ENCODE results near the gene AMPD1.

AMPD1 gene

DNA sequence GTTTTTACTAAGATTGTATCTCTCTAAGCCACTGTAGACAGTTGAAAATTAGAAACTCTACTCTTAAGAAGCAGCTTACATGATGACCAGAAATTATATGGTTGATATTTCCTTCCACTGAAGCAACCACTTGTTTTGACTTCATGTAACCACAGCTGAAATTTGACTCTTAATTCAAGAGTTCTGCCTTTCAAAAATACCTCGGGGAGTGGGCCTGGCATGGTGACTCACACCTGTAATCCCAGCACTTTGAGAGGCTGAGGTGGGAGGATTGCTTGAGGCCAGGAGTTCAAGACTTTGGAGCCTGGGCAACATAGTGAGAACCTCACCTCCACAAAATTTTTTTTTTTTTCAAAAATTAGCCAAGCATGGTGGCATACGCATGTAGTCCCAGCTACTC, 4.3 kb downstream of the AMPD1 start:
- TF ChIP-seq, protein P1, sequence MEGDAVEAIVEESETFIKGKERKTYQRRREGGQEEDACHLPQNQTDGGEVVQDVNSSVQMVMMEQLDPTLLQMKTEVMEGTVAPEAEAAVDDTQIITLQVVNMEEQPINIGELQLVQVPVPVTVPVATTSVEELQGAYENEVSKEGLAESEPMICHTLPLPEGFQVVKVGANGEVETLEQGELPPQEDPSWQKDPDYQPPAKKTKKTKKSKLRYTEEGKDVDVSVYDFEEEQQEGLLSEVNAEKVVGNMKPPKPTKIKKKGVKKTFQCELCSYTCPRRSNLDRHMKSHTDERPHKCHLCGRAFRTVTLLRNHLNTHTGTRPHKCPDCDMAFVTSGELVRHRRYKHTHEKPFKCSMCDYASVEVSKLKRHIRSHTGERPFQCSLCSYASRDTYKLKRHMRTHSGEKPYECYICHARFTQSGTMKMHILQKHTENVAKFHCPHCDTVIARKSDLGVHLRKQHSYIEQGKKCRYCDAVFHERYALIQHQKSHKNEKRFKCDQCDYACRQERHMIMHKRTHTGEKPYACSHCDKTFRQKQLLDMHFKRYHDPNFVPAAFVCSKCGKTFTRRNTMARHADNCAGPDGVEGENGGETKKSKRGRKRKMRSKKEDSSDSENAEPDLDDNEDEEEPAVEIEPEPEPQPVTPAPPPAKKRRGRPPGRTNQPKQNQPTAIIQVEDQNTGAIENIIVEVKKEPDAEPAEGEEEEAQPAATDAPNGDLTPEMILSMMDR (IDR thresholded peaks at IDR 0.05; ENCODE audit: low read depth, low read length, missing control alignments), result no peak
- no peak overlapping the region for H3K4me3 ChIP-seq (replicated peaks; ENCODE audit: low read depth, low read length)
- DNase-seq (ENCODE audit: extremely low read depth, low read depth), result no peak

DNA sequence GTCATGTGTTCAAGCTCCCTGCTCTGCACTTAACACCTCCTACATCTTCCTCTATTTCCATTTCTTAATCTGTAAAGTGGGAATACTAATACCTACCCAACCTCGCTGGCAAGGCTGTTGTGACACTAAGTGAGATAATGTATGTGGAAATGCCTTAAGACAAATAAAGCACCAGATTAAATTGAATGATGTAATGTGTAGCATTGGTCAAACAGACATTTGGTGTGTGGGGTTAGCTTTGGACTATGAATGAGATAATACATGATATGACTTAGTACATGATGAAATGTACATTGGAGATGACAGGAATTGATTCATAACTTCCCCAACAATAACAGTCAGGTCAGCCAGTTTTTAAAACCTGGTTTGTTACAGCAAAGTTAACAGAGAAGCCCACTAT, 5.2 kb downstream of the AMPD1 start:
- no peak overlapping the region for H3K4me3 ChIP-seq (replicated peaks; ENCODE audit: low read depth, low read length)
- TF ChIP-seq, protein P1 (IDR thresholded peaks at IDR 0.05; ENCODE audit: low read depth, low read length, missing control alignments), result no peak
- no peak for DNase-seq (ENCODE audit: extremely low read depth, low read depth)

DNA sequence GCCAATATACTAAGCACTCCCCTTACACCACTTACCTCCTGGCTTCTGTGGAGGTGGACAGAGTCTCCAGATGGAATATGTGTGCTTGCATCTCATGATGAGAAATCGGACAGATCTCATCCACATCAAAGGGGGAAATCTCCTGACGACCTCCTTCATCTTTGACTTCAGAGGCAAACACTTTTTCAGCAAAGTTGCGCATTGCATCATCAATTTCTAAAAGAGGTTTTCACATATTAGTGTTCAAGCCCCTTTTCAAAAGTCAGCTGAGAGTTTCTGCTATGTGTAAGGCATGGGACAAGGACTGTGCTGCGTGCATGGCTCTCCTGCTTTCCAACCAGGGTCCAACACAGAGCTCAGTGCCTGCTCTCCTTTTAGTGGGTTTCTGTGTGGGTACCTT, 6.8 kb downstream of the AMPD1 start:
- no peak for DNase-seq (ENCODE audit: extremely low read depth, low read depth)
- TF ChIP-seq, protein P1 (IDR thresholded peaks at IDR 0.05; ENCODE audit: low read depth, low read length, missing control alignments), result no peak
- no peak overlapping the region for H3K4me3 ChIP-seq (replicated peaks; ENCODE audit: low read depth, low read length)

DNA sequence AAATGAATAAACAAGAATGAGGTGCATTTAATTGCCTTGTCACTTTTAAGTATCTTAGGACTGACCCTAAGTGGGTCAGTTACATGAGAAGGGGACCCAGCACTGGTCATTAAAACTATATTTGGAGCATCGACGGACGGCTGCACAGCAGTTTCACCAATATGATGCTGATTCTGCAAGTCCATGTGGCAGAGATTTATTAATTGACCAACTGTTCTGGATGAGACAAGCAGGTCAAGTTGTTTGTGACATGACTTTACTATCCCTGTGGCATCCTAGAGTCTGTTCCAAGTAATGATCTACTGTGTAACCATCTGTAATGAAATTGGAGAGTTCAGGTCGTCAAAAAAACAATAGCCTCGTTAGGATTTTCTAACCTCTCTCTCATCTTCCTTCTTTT, 9.5 kb downstream of the AMPD1 start:
- DNase-seq (ENCODE audit: extremely low read depth, low read depth), result no peak
- TF ChIP-seq, protein P1 (IDR thresholded peaks at IDR 0.05; ENCODE audit: low read depth, low read length, missing control alignments), result no peak
- no peak overlapping the region for H3K4me3 ChIP-seq (replicated peaks; ENCODE audit: low read depth, low read length)

DNA sequence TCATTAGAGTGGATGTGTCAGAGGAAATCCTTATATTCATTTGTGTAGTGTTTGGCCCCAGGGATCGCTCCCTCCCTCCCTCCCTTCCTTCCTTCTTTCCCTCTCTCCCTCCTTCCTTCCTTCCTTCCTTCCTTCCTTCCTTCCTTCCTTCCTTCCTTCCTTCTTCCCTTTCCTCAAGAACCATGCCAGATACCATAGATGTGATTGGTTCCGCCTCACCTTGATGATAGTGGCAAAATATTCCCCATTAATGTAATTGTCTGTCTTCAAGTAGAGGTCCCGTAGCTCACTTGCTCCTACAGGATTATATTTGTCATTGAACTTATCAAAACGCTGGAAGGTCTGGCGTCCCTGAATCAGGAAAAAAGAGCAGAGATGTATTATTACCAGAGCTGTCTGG, 17.7 kb downstream of the AMPD1 start:
- TF ChIP-seq, protein P1 (IDR thresholded peaks at IDR 0.05; ENCODE audit: low read depth, low read length, missing control alignments), result no peak
- no peak overlapping the region for H3K4me3 ChIP-seq (replicated peaks; ENCODE audit: low read depth, low read length)
- no peak for DNase-seq (ENCODE audit: extremely low read depth, low read depth)

DNA sequence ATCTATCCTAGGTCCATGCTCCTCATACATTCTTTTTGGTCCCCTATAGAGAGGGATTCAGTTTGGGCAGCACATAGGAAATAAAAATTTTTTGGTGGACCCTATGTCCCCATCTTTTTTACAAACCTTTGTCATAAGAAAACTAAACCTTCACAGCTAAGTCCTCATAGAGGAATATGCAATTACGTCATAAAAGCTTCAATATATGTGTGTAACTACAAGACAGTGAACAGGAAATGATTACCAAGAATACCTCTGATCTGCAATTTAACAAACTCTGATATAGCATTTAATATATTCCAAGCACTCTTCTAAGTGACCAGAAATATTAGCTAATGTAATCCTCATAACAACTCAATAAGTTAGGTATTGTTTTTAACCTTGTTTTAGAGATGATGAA, 19.2 kb downstream of the AMPD1 start:
- TF ChIP-seq, protein P1 (IDR thresholded peaks at IDR 0.05; ENCODE audit: low read depth, low read length, missing control alignments), result no peak
- DNase-seq (ENCODE audit: extremely low read depth, low read depth), result no peak
- no peak overlapping the region for H3K4me3 ChIP-seq (replicated peaks; ENCODE audit: low read depth, low read length)

DNA sequence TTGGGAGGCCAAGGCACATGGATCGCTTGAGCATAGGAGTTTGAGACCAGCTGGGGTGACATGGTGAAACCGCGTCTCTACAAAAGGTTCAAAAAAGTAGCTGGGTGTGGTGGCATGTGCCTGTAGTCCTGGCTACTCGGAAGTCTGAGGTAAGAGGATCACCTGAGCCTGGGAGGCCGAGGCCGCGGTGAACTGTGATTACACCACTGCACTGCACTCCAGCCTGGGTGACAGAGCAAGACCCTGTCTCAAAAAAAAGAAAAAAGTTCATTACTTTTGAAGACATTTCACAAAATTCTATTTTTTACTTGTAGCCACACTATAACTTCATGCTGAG, 23.4 kb downstream of the AMPD1 start:
- TF ChIP-seq, protein P1 (IDR thresholded peaks at IDR 0.05; ENCODE audit: low read depth, low read length, missing control alignments), result no peak
- H3K4me3 ChIP-seq (replicated peaks; ENCODE audit: low read depth, low read length), result no peak overlapping the region
- no peak for DNase-seq (ENCODE audit: extremely low read depth, low read depth)

Data from HFF-Myc (cell line).